GM19023 (cell line): Measurements from ENCODE around the gene PKM.

Experiments used
- ATAC-seq: cut with Tn5 transposase; IDR thresholded peaks from one replicate; pipeline ENCODE4 v1.9.1; 2021; ENCODE audit warnings: mild to moderate bottlenecking, moderate library complexity; ENCODE audit not compliant: unreplicated experiment

Gene PKM

GRCh38 chr15:72202302-72202701, 28.7 kb downstream of the PKM start:
- no peak for ATAC-seq

DNA sequence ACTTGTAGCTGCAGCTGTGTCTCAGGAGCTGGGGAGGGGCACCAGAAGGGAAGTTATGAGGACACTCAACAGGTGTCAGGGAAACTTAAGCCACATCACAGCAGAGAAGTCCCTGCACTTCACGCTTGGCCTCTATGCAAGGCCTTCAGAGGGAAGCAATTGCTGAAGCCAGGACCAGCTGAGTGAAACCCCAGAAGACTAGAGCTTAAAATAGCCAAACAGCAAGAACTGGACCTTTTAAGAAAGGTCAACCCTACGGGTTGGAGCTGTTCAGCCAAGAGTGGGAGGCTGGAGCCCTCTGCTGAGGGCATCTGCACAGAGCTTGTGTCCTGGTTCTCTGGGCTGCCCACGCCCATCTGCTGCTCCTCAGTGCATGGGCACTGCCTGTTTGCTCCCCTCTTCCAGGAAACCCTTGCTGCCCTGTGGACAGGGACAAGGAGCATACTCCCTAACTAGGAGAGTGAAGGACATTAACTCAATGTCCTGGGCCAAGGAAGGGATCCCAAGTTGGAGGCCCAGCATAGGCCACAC, 29.5 kb downstream of the PKM start:
- ATAC-seq = no peak

DNA sequence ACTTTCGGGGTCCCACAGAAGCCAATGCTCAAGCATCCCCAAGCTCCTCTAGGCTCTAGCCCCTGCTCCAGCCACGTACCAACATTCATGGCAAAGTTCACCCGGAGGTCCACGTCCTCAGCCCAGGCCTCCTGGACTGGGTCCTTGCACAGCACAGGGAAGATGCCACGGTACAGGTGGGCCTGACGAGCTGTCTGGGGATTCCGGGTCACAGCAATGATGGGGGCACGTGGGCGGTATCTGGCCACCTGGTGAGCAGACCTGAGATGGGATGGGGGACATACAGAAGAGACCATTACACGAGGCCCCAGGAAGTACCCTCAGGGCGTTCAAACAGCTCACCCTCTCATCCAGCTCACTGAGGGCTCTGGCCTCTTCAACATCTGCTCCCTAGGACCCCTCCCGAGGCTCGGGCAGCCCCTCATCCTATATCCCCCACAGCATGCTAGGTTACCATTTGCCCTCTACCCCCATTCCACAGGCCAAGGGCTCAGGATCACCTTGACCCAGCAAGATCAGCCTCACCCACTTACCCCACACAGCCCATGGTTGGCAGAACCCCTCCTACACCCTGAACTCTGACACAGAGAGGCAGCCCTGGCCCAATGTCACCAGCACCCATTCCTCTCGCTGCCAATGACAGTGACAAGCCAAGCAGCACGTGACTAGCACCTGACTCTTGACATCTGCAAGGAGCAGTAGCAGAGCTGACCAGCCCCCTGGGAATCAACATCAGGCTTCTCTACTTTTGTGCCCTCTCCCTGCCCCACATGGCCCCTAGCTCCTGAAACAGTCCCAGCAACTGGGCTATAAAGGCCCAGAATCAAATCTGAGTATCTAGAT, 30.4 kb downstream of the PKM start:
- ATAC-seq = no peak

- ATAC-seq = no peak
Observed at GRCh38 chr15:72199721-72200212, 31.2 kb downstream of the PKM start.

GRCh38 chr15:72199205-72199515, 31.8 kb downstream of the PKM start:
- no peak for ATAC-seq

GRCh38 chr15:72198356-72199204, 32.4 kb downstream of the PKM start:
- no peak for ATAC-seq

DNA sequence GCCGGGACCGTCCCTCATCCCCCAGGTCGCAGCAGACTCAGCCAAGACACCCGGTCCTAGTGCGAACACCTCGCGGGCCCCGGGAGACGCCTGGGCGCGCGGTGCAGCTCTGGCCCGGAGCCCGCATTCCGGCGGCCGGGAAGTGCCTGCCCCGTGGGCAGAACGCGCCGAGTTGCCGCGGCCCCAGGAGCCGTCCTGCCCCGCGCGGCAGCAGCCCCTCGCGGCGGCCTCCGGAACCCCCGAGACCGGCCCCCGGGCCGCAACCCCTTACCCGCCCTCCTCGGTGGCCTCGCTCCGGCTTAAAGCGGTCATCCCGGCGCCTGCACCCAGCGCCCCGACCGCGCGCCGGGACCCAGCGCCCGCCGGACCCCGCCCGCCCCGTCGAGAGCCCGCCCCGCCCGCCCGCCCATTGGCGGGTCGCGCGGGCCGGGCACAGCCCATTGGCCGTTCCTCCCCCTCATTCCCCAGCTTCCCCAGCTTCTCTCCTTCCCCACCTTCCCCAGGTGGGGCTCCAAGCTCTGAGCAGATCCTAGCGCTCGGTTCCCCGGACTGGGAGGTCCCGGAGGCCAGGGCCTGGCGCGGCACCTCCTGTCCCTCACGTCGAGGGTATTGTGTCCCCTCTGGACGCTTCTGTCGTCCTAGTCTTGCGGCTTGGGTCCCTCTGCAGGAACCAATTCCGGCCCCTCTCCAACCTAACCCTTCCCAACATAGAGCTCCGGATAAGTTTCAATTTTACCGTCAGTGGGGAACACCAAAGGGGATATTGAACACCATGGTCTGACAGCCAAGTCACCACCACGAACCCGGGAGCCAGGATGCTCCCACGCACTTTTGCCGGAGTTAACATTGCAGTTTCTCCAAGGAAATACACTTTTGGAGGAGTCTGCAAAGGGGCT, 33.3 kb downstream of the PKM start, which contains the start of gene GRAMD2A:
Gene GRAMD2A (minus strand): TSS at position 328 of the 896 bp plus-strand sequence.
- no peak for ATAC-seq

GRCh38 chr15:72197041-72197459, 33.9 kb downstream of the PKM start:
- ATAC-seq = no peak

- ATAC-seq = no peak
Observed at GRCh38 chr15:72196409-72197040, 34.5 kb downstream of the PKM start.

DNA sequence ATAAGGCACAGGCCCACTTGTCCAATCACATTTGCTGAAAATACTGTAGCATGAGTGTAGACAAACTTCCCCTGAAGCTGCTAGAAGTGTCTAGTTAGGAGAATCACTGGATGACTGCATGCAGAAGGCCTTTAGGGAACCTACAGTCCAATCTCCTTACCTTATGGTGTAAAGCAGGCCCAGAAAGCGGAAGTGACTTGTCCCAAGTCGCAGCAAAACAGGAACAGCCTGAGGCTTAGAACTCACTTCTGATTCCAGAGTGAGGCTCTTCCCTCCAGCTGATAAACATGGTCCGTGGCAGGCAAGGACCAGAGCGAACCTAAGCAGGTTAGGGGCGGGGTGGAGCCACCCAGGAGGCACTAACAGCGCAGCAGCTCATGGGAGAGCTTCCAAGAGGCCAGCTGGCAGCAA, 35.9 kb downstream of the PKM start:
- ATAC-seq = no peak

GRCh38 chr15:72193836-72194396, 37.1 kb downstream of the PKM start:
- ATAC-seq = no peak

DNA sequence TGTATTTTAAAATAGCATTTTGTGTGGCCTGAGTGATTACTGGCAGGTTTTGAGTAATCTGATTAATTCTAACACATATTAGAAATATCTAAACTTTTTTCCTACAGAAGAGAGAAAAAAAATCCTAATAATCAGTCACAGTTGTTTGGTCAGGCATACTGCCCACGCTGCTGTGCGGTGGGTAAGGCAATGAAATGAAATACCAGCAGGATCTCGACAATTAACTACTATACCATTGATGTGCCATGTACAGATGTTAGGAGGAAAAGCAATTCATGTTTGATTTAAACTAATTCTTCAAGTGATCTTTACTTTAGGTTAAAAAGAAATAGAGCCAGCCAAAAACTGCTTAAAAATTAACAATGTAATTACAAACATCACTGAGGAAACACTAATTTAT, 38.6 kb downstream of the PKM start:
- ATAC-seq = no peak

GRCh38 chr15:72189250-72189902, 41.6 kb downstream of the PKM start:
- no peak for ATAC-seq

GRCh38 chr15:72184165-72184811, 46.7 kb downstream of the PKM start:
- ATAC-seq = no peak

- ATAC-seq = no peak
Observed at GRCh38 chr15:72183781-72184164, 47.2 kb downstream of the PKM start.

DNA sequence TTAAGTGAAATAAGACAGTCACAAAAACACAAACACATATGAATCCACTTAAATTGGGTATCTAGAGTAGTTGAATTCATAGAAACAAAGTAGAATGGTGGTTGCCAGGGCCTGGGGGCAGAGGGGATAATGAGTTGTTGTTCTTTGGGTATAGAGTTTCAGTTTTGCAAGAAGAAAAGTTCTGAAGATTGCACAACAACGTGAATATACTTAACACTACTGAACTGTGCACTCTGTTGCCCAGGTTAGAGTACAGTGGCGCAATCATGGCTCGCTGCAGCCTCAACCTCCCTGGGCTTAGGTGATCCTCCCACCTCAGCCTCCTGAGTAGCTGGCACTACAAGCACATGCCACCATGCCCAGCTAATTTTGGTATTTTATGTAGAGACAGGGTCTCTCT, 48.3 kb downstream of the PKM start:
- no peak for ATAC-seq

DNA sequence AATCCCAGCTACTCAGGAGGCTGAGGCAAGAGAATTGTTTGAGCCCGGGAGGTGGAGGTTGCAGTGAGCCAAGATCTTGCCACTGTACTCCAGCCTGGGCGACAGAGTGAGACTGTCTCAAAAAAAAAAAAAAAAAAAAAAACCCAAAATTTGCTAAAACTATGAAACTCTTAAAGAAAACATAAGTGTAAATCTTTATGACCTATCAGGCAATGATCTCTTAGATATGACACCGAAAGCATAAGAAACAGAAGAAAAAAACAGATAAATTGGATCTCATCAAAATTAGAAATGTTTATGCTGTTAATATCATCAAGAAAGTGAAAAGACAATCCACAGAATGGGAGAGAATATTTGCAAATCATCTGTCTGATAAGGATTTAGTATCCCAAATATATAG, 48.7 kb downstream of the PKM start:
- no peak for ATAC-seq

- no peak for ATAC-seq
Observed at GRCh38 chr15:72180761-72181324, 50.1 kb downstream of the PKM start.
